Caco-2 (cell line): ENCODE measurements around the gene P4HA2. TPM values are rescaled to one million over a fixed set of nuclear protein-coding genes. Genes with fewer than 3 reads are reported as not detected.
A peak's percentile ranks its signal among the peaks of the same experiment; 100 is the strongest.

Source experiments
- BruUV-seq: library from RNA; stranded (reverse); fragments of 400-500 nt; replicated peaks from 2 replicates; lab custom pipeline; 2021; lab: Mats Ljungman, UMichigan
- CTCF ChIA-PET: fragments of 300-600 bp; sonication (Branson Sonifier 250); formaldehyde crosslinking; loops from one replicate; lab custom pipeline; 2022; ENCODE audit warnings: antibody characterized with exemption; lab: Charles Lee
- POLR2A ChIA-PET: fragments of 300-600 bp; sonication (Branson Sonifier 250); formaldehyde crosslinking; loops from one replicate; lab custom pipeline; 2022; ENCODE audit warnings: antibody characterized with exemption; lab: Charles Lee
- DNase-seq, 2 experiments: peaks; one replicate each; pipeline versions ENCODE4 v3.0.0 to v3.0.0-alpha.2; 2020 to 2022
- H3K27me3 ChIP-seq: replicated peaks from 2 replicates; pipeline ENCODE4 v1.6.0; 2011; ENCODE audit warnings: low read length; ENCODE audit not compliant: control insufficient read depth, insufficient read depth
- H3K36me3 ChIP-seq: 2 replicates; pipeline ENCODE4 v1.5.1; 2011; ENCODE audit warnings: low read length; ENCODE audit not compliant: control insufficient read depth, insufficient read depth
- H3K4me1 ChIP-seq: fragments of 250-450 bp; sonication (Bioruptor Pico); 2 replicates; pipeline ENCODE4 v1.5.1; 2020; ENCODE audit warnings: mild to moderate bottlenecking
- H3K4me3 ChIP-seq: 2 replicates; pipeline ENCODE4 v1.5.1; 2011; ENCODE audit warnings: low read depth, mild to moderate bottlenecking, control low read depth, low read length
- H3K9me3 ChIP-seq: fragments of 250-450 bp; sonication (Bioruptor Pico); 2 replicates; pipeline ENCODE4 v1.5.1; 2020; ENCODE audit warnings: mild to moderate bottlenecking, moderate library complexity
- H3K27ac Mint-ChIP-seq: one replicate; pipeline ENCODE4 v1.8.0; 2022; ENCODE audit warnings: mixed read lengths; ENCODE audit not compliant: unreplicated experiment
- H3K27me3 Mint-ChIP-seq: one replicate; pipeline ENCODE4 v1.8.0; 2022; ENCODE audit warnings: mixed read lengths; ENCODE audit not compliant: insufficient read depth, unreplicated experiment
- H3K36me3 Mint-ChIP-seq: one replicate; pipeline ENCODE4 v1.8.0; 2022; ENCODE audit warnings: mild to moderate bottlenecking, mixed read lengths; ENCODE audit not compliant: insufficient read depth, unreplicated experiment
- H3K4me1 Mint-ChIP-seq: one replicate; pipeline ENCODE4 v1.8.0; 2022; ENCODE audit warnings: low read depth, mixed read lengths; ENCODE audit not compliant: unreplicated experiment
- H3K4me3 Mint-ChIP-seq: one replicate; pipeline ENCODE4 v1.8.0; 2022; ENCODE audit warnings: mild to moderate bottlenecking, moderate library complexity, mixed read lengths; ENCODE audit not compliant: unreplicated experiment
- H3K9me3 Mint-ChIP-seq: one replicate; pipeline ENCODE4 v1.8.0; 2022; ENCODE audit warnings: mixed read lengths; ENCODE audit not compliant: unreplicated experiment
- intact Hi-C: fragments of 100-400 bp; cut with micrococcal nuclease; formaldehyde crosslinking; loops from one replicate; pipeline ENCODE4 v1.10.0; 2022; ENCODE audit not compliant: unreplicated experiment
- total RNA-seq: library from RNA; stranded (reverse); gene quantifications from 2 replicates; pipeline ENCODE4 v1.2.3, GENCODE V29; 2022
- TF ChIP-seq, protein P1 (sequence below), 2 experiments: fragments of 200-600 bp in 1 of 2; IDR thresholded peaks; 1 replicate in 1 of 2; 2 replicates in 1 of 2; pipeline versions ENCODE4 v1.5.1 to v1.8.0; 2011 to 2022; ENCODE audit warnings: antibody characterized with exemption in 1 of 2, control low read depth in 1 of 2, inconsistent platforms in 1 of 2, low read depth in 1 of 2, low read length in 1 of 2, mild to moderate bottlenecking in 1 of 2, moderate library complexity in 1 of 2; ENCODE audit not compliant: insufficient read depth in 1 of 2, severe bottlenecking in 1 of 2, unreplicated experiment in 1 of 2

The P4HA2 gene
- total RNA-seq, 1 experiment from 2014 or later: 41.0 TPM

DNA sequence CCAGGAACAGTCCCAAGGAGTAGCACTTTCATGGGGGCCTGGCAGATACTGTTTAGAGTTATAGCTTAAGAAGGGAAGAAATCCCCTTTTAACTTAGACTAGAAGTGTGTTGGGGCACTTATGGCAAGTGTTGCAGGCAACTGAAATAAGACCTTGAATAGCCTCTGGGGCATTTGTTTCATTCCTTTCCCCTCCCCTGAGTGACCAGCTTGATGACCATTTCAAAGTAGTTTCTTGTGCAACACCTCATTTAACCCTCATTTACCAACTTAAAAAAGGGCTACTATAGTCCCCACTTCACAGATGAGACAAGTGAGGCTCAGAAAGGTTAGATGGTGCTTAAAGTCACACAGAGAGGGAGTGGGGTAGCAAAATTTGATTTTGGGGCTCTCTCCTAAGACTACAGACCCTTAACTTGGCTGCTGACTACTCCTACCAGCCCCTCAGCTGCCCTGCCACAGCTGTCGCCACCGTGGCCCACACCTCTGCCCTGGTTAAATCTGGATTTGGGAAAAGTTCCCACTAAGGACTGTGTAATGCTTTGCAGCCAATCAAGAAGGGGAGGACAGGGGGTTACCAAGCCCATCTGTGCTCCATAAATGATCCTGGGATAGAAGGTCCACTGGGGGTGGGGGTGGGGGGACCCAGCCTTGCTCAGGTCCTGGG lies 35.4 kb upstream of the P4HA2 start:
- Mint-ChIP-seq H3K4me1 (no peaks in the 10 kb centered on the region), H3K27me3 (no peaks in the 10 kb centered on the region), H3K27ac (no peak overlapping the region), H3K36me3 (no peaks in the 10 kb centered on the region), H3K4me3 (no peak overlapping the region), H3K9me3 (no peaks in the 10 kb centered on the region)
- CTCF ChIA-PET: interaction anchor here (1.5 kb wide), 1 partner anchor 25 kb away, joined by 5 read pairs; no protein-coding TSS in a partner anchor
- BruUV-seq: no TSS peak
- Histone ChIP-seq H3K27me3 (no peaks in the 10 kb centered on the region), H3K9me3 (no peaks in the 10 kb centered on the region), H3K4me1 (peaks cover 6% of the 10 kb centered on the region), H3K4me3 (no peak overlapping the region), H3K36me3 (no peaks in the 10 kb centered on the region)
- intact Hi-C loops: no loop called here
- TF ChIP-seq, protein P1, sequence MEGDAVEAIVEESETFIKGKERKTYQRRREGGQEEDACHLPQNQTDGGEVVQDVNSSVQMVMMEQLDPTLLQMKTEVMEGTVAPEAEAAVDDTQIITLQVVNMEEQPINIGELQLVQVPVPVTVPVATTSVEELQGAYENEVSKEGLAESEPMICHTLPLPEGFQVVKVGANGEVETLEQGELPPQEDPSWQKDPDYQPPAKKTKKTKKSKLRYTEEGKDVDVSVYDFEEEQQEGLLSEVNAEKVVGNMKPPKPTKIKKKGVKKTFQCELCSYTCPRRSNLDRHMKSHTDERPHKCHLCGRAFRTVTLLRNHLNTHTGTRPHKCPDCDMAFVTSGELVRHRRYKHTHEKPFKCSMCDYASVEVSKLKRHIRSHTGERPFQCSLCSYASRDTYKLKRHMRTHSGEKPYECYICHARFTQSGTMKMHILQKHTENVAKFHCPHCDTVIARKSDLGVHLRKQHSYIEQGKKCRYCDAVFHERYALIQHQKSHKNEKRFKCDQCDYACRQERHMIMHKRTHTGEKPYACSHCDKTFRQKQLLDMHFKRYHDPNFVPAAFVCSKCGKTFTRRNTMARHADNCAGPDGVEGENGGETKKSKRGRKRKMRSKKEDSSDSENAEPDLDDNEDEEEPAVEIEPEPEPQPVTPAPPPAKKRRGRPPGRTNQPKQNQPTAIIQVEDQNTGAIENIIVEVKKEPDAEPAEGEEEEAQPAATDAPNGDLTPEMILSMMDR (IDR thresholded peaks at IDR 0.05; ENCODE audit: insufficient read depth in 1 of 2, low read depth in 1 of 2, low read length in 1 of 2, severe bottlenecking in 1 of 2, unreplicated experiment in 1 of 2): no peak
- POLR2A ChIA-PET: no interaction called here
- peak in 1 of 2 experiments; percentile 2 for DNase-seq

DNA sequence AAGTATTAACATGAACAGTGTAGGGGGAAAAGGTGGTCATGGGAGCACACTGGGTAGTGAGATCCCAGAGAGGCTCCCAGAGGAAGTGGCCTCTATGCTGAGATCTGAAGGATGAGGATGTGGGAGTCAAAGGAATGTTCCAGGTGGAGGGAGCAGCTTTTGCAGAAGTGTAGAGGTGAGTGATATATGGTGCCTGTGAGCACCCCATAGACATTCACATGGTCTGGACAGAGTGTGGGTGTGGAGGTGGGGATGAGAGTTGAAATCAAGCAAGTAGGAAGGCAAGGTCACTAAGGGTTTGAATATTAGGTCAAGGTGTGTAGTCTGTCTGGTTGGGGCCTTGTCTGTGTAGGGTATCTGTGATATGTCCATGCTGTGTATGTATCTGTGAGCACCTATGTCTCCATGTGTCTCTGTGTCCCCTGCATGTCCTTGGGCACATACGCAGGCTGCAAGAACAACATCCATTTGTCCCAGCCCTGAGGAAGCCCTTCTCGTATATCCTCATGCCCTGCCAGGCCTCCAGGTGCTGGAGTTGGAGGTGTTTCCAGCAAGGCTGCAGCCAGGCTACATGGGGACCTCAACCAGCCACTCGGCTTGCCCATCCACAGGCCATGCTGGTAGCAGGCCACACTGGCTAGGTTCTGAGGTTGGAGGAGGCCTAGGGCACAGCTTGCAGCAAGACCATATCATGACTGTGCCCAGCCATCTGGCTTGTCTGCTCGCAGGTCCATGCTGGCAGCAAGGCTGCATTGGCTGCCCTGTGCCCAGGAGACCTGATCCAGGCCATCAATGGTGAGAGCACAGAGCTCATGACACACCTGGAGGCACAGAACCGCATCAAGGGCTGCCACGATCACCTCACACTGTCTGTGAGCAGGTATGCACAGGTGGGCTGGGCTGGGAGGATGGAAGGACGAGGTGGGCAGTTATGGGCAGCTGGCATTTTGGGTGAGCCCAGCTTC lies 34.5 kb upstream of the P4HA2 start:
- Mint-ChIP-seq H3K27me3 (no peaks in the 10 kb centered on the region), H3K27ac (no peak overlapping the region), H3K4me1 (no peaks in the 10 kb centered on the region), H3K4me3 (no peak overlapping the region), H3K36me3 (no peaks in the 10 kb centered on the region), H3K9me3 (no peaks in the 10 kb centered on the region)
- intact Hi-C loops: no loop called here
- Histone ChIP-seq H3K4me1 (peaks cover 6% of the 10 kb centered on the region), H3K9me3 (no peaks in the 10 kb centered on the region), H3K4me3 (no peak overlapping the region), H3K27me3 (no peaks in the 10 kb centered on the region), H3K36me3 (no peaks in the 10 kb centered on the region)
- TF ChIP-seq, protein P1 (IDR thresholded peaks at IDR 0.05; ENCODE audit: insufficient read depth in 1 of 2, low read depth in 1 of 2, low read length in 1 of 2, severe bottlenecking in 1 of 2, unreplicated experiment in 1 of 2): no peak
- peak in 1 of 2 experiments; percentile 35 for DNase-seq
- ChIA-PET CTCF (interaction anchor here (1.5 kb wide), 1 partner anchor 24 kb away, joined by 5 read pairs; no protein-coding TSS in a partner anchor), POLR2A (interaction anchor here (0.6 kb wide), 1 partner anchor 18 kb away, joined by 4 read pairs; no protein-coding TSS in a partner anchor)
- BruUV-seq: no TSS peak
